GM18520 (cell line): ENCODE measurements around the gene TXNDC5.
"Not testable (repeated sequence)": the region's sequence is repeated elsewhere in the genome, so short reads cannot be mapped to it uniquely, and the experiment has no call there.

Experiments
- ATAC-seq: cut with Tn5 transposase; IDR thresholded peaks from one replicate; pipeline ENCODE4 v1.9.1; 2021; ENCODE audit not compliant: unreplicated experiment

TXNDC5 gene

DNA sequence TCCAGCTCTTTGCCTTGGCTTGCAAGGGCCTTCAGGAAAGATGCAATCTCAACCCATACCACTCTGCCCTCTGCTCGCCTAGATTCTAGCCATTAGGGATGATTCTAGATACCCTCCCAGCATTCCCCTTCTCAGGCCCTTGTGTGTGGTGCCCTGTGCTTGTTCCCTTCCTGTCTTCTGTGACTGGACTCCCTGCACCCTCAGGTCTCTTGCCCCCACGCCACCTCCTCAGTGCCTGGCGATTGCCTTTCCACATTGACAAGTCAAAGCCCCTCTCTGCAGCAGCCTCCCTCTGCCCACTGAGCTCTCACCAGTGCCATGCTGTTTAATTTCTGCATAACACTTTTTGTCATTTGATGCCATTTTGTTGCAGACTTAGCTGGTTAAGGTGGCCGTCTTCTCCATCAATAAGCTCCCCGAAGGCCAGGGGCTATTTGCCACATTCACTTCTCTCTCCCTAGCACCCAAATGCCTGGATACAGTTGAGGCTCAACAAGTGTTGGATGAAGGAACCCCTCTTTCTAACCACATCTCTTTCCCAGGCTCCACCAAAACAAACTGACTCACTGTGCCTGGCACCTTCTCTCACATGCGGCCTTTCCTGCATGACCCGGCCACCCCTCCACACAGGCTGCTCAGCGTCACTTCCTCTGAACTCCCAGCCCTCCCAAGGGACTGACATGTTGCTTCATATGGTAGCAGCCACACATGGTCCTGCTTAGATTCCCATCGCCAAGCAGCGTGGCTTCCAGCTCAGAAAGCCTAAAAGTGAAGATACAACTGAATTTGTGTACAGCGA lies 4.6 kb upstream of the TXNDC5 start:
- no peak for ATAC-seq

DNA sequence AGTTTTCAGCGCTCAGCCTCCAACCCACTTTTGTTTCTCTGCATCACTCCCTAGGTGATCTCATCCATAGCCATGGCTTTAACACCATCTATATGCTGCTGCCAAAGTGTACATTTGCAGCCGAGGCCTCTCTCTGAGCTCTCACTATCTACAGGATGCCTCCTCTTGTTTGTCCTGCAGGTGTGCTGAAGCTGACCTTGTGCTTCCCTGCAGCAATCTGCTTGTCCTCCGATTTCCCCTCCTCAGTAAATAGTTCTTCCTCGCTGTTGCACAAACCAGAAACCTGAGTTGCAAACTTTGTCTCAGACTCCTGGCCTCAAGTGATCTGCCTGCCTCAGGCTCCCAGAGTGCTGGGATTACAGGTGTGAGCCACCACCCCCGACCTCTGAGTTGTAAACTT lies 3.7 kb upstream of the TXNDC5 start:
- ATAC-seq: no peak

- no peak for ATAC-seq
These were observed 2.3 kb upstream of the TXNDC5 start for GRCh38 chr6:7912736-7913517.

DNA sequence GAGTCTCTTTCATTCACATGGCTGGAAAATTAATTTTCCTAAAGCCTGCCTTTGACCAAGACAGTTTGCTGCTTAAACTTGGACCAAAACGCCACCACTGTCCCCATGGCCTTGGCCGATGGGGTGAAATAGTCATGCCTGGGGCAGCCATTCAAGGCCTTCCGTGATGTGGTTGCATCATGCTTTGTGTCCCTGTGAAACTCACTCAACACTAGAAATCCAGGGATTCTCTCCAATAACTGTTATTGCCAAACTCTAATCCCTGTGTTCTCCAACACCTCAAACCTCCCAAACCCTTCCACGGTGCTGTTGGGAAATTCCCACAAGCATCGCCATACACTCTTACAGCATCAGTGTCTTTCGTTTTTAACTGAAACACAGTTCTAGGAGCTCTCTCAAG lies 1.4 kb upstream of the TXNDC5 start:
- ATAC-seq: no peak

GRCh38 chr6:7911345-7911725 lies 747 bp upstream of the TXNDC5 start:
- ATAC-seq: no peak

- ATAC-seq: peak; percentile 5
These were observed 312 bp downstream of the TXNDC5 start for GRCh38 chr6:7910298-7910653.

- ATAC-seq: no peak
These were observed 988 bp downstream of the TXNDC5 start for GRCh38 chr6:7909323-7910276.

GRCh38 chr6:7907159-7907558 lies 3.4 kb downstream of the TXNDC5 start:
- ATAC-seq: no peak

- no peak for ATAC-seq
These were observed 3.8 kb downstream of the TXNDC5 start for GRCh38 chr6:7906741-7907140.

DNA sequence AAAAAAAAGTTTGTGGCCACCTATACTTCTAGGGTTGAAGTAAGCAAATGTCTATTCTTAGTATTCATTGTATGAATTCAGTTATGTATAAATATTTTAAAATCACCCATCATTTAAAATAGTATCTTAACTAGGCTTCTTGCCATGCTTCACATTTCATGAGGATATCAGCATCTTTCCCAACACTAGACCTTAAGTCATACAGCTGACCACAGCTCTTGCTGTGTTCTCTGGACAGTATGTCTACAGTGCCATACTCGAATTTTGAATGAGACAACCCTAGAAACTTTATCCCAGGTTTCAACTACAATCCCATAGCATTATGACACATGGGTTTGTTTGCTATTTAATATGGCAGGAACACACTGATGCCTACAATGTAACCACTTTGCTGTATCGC lies 5.2 kb downstream of the TXNDC5 start:
- no peak for ATAC-seq

- no peak for ATAC-seq
These were observed 5.8 kb downstream of the TXNDC5 start for GRCh38 chr6:7904654-7905319.

DNA sequence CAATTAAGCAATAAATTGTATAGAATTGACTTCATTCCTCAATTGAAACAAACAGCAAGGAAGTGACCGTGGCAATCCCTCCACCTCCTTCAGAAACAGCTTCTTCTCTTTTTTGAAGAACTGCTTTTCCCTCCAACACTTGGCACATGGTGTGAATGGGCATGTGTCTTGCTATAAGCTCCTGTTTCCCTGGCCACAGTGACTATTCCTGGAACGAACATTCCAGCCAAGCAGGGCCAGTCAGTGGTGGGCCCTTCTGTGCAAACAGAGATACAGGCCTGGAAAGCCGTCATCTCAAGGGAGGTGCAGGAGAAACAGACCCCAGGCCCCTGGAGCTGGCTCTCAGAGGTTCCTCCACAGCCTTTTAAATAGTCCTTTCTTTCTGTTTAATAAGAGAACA lies 6.9 kb downstream of the TXNDC5 start:
- no peak for ATAC-seq

DNA sequence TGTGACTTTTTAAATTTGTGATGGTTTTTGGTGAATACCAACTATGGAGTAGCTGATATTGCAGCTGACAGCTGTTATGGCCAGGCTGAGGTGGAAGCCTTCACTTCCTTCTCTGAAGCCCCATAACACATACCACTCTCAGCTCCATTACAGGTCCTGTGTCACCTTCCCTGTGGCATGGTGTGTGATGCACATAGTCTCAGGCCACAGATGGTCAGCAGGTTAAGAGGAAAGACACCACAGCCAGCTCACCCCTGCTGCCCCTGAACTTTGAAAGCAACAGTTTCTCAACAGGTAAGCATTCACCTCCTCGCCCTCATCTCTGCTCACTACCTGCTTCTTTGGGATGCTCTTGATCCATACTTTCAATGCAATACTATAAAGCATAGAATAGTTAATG lies 7.7 kb downstream of the TXNDC5 start:
- ATAC-seq: no peak

GRCh38 chr6:7902221-7902620 lies 8.4 kb downstream of the TXNDC5 start:
- no peak for ATAC-seq

DNA sequence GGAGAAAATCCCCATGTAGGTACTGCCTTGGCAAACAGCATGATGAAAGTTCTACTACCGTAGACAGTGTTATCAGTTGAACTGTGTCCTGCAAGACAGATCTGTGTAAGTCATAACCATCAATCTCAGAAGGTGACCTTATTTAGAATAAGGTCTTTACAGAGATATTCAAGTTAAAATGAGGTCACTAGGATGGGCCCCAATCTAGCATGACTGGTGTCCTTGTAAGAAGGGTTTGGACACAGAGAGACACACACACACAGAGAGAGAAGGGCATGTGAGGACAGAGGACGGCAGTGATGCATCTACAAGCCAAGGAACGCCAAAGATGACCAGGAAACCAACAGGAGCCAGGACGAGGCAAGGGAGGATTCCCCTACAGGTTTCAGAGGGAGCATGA lies 8.8 kb downstream of the TXNDC5 start:
- no peak for ATAC-seq

- ATAC-seq: no peak
These were observed 9.5 kb downstream of the TXNDC5 start for GRCh38 chr6:7901056-7901455.

DNA sequence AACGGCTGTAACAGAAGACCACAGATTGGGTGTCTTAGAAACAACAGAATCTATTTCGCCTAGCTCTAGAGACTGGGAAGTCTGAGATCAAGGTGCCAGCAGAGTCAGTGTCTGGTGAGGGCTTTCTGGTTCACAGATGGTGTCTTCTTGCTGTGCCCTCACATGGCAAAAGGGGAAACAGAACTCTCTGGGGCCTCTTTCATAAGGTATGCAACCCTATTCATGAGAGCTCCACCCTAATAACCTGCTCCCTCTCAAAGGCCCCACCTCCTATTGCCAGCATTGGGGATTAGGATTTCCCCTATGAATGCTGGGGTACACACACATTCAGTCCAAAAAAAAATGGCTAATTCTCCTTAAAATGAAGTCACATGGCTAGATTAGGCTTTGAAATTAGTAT lies 10.0 kb downstream of the TXNDC5 start:
- no peak for ATAC-seq

- no peak for ATAC-seq
These were observed 10.7 kb downstream of the TXNDC5 start for GRCh38 chr6:7899889-7900213.

GRCh38 chr6:7899101-7899888 lies 11.3 kb downstream of the TXNDC5 start:
- ATAC-seq: no peak

- not testable (repeated sequence) for ATAC-seq
These were observed 12.4 kb downstream of the TXNDC5 start for GRCh38 chr6:7898193-7898586.
